SK-MEL-5 (cell line): Measurements from ENCODE around the gene CAMK2D. TPM values are rescaled to one million over a fixed set of nuclear protein-coding genes. Genes with fewer than 3 reads are reported as not detected.

Experiments used
- DNase-seq: peaks from one replicate; pipeline ENCODE4 v3.0.0-alpha.2; 2016; ENCODE audit warnings: low read depth, low spot score
- in situ Hi-C: cut with HindIII; loops from 2 replicates; pipeline ENCODE4 v1.10.0; 2016; ENCODE audit warnings: low sequenced_read_pairs, high pct_unique_total_duplicates, low pct_unique_long_range_greater_than_20kb
- total RNA-seq: library from RNA; depleted of rRNA; stranded (reverse); fragments of >200 nt; shearing (Covaris generic); gene quantifications from 2 replicates; pipeline ENCODE4 v1.2.3, GENCODE V29; 2014

CAMK2D gene
- total RNA-seq, 1 experiment from 2014 or later = 19.3 TPM

- peak; percentile 92 for DNase-seq
- in situ Hi-C loops = no loop called here
These were observed 259.1 kb downstream of the CAMK2D start for GRCh38 chr4:113502476-113502875.

GRCh38 chr4:113500424-113500823, 261.1 kb downstream of the CAMK2D start:
- in situ Hi-C loops = no loop called here
- DNase-seq = no peak

GRCh38 chr4:113499696-113500095, 261.8 kb downstream of the CAMK2D start:
- DNase-seq = no peak
- in situ Hi-C loops = no loop called here

- no peak for DNase-seq
- in situ Hi-C loops = no loop called here
These were observed 262.4 kb downstream of the CAMK2D start for GRCh38 chr4:113499166-113499565.

- DNase-seq = no peak
- in situ Hi-C loops = no loop called here
These were observed 264.2 kb downstream of the CAMK2D start for GRCh38 chr4:113497154-113497884.

GRCh38 chr4:113496698-113497097, 264.8 kb downstream of the CAMK2D start:
- DNase-seq = no peak
- in situ Hi-C loops = no loop called here

GRCh38 chr4:113495790-113496189, 265.7 kb downstream of the CAMK2D start:
- DNase-seq = no peak
- in situ Hi-C loops = no loop called here

GRCh38 chr4:113483131-113483530, 278.4 kb downstream of the CAMK2D start:
- peak; percentile 82 for DNase-seq
- in situ Hi-C loops = no loop called here

GRCh38 chr4:113482325-113482724, 279.2 kb downstream of the CAMK2D start:
- in situ Hi-C loops = no loop called here
- DNase-seq = no peak

- in situ Hi-C loops = no loop called here
- no peak for DNase-seq
These were observed 279.7 kb downstream of the CAMK2D start for GRCh38 chr4:113481820-113482219.

- in situ Hi-C loops = no loop called here
- no peak for DNase-seq
These were observed 281.4 kb downstream of the CAMK2D start for GRCh38 chr4:113480109-113480508.

- in situ Hi-C loops = no loop called here
- no peak for DNase-seq
These were observed 283.5 kb downstream of the CAMK2D start for GRCh38 chr4:113478032-113478431.

- no peak for DNase-seq
These were observed 284.7 kb downstream of the CAMK2D start for GRCh38 chr4:113476800-113477199.

GRCh38 chr4:113474017-113474416, 287.5 kb downstream of the CAMK2D start:
- in situ Hi-C loops = no loop called here
- DNase-seq = no peak

More at GRCh38 chr4:113476800-113477199, 284.7 kb downstream of the CAMK2D start:
- in situ Hi-C loops = no loop called here

- DNase-seq = no peak
- in situ Hi-C loops = no loop called here
These were observed 288.7 kb downstream of the CAMK2D start for GRCh38 chr4:113472864-113473263.

- peak; percentile 42 for DNase-seq
- in situ Hi-C loops = no loop called here
These were observed 290.2 kb downstream of the CAMK2D start for GRCh38 chr4:113471146-113471860.

GRCh38 chr4:113469926-113470325, 291.6 kb downstream of the CAMK2D start:
- DNase-seq = no peak
- in situ Hi-C loops = no loop called here

GRCh38 chr4:113469023-113469390, 292.5 kb downstream of the CAMK2D start:
- DNase-seq = no peak
- in situ Hi-C loops = no loop called here
